HK-2 (cell line): ENCODE measurements around the gene NFASC.

Experiments used
- DNase-seq: peaks from one replicate; pipeline ENCODE4 v3.0.0-alpha.2; 2018; ENCODE audit not compliant: unreplicated experiment

NFASC gene

DNA sequence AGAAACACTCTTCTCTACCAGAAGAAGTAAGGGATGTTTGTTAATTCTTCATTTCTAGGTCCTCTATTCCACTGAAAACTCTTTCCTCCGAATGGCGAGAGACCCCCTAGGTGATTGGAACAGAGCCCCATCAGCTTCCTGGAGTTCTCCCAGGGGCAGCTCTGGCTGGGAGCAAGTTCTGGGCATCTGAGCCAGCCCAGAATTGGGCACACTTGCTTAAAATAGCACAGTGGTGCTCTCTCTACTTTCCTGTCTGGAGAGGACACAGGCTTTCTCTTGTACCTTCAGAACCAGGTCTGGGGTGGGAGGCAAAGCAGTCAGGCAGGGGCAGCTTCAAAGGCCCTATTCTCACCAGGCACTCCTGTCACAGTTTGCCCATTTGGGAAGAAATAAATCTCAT, 89.2 kb downstream of the NFASC start:
- no peak for DNase-seq

DNA sequence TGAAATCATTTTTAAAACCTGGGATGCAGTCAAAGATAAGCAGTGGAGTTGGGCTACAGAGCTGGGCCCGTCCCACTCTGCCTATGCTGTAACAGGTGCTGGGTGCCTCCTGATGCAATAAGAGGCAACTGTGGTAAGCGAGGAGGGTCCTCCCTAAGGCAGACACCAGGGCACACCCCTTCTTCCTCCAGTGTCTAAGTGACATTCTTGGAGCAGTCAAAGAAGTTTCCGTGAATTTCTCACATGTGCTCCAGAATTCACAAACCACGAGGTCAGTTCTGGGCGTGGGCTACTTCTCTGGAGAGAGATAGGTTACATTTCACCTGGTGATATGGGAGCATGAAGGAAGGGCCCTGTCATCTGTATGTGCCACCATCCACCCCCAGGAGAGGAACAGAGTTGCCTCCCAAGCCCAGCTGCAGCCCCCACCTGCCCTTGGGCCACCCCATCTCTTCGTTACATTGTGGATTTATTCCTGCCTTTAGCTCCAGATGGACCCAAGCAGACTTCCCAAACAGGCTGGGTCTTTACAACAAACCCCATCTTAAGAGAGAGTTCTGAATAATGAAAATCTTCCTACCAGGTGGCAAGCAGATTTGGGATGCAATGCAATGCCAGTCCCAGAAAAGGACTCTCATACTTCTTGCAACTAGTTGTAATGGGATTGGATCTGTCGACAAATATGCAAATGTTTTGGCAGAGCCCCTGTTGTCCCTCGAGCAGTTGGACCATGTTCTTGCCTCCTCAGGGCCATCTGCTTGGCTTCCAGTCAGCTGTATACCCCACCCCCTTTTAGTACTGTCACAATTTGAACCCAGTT, 89.9 kb downstream of the NFASC start:
- DNase-seq, result no peak

DNA sequence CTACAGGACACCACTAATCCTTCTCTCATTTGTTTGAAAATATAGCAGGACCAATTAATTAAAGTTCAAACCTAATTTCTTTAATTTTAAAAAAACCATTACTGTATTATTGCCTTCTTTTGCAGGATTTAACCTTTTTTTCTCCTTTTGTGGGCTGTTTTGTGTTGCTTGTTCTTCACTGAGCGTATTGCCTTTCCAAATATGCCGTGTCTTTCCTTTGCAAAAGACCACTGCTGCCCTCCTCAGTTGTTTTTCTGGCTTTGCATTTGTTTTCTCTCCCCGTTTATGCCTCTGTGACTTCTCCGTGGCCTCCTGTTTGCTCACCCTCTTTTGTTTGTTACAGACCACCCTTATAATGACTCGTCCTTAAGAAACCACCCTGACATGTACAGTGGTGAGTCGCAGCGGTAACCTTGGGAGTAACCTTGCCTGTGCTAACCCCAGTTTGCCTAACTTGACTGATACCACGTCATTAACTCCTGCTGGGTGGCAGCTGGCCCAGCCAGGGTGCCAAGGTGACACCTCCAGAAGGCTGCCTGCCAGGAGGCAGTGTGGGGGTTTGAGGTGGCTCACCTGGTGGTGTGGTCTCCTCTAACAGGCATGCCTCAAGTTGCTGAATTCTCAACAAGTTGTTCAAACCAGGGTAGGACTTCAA, 91.2 kb downstream of the NFASC start:
- DNase-seq, result no peak

DNA sequence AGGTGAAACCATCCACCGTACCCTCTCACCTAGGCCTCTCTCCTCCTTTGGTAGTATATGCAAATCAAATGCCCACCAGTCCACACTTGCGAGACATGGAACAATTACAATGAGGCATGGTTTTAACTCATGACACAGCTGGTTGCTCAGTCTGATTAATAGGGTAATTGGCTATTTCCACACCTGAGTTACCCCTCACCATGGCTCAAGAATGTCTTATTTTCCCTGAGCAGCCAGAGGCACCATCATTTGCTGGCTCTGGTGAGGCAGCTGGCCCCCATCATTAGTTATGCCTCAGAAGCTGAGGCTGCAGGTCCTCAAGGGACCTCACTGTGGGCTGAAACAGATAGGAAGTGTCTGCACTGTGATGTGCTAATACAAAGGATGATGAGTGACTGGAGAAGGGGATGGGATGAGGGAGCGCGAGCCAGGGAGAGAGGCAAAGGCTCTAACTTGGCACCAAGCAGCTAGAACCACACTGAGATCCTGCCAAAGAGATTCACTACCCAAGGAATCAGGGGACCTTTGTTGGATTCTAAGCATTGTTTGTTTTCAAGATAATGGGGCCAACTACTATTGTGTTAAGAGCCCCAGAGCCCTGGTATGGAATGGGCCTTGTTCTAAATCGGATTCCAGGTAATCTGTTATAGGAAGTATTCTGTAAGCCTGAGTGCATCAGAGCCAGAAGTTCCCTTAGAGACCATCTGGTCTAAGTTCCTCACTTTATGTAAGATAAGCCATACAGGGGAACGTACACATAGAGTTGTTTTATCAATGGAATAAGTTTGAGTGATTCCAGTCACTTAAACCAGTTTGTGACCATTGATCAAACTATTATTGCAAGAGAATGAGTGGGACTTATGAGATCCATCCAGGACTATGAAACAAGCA, 92.3 kb downstream of the NFASC start:
- DNase-seq, result no peak

DNA sequence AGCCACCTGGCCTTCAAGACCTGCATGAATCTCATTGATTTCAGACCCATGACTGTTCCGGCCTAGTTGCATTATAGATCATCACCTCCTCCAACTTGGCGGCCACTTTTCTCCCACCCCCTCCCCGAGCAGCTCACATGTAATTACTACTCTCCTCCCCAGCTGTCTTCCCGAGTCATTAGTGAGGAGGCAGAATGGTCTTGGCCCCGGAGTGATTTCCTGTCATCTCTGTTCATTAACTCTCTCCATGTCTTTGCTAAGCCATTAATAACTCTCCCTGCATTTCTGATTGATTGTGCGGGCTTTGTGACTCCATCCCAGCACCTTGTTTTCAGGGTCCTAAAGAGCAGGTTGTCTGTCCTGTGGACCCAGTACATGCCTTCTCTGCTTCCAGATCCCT, 96.8 kb downstream of the NFASC start:
- no peak for DNase-seq

DNA sequence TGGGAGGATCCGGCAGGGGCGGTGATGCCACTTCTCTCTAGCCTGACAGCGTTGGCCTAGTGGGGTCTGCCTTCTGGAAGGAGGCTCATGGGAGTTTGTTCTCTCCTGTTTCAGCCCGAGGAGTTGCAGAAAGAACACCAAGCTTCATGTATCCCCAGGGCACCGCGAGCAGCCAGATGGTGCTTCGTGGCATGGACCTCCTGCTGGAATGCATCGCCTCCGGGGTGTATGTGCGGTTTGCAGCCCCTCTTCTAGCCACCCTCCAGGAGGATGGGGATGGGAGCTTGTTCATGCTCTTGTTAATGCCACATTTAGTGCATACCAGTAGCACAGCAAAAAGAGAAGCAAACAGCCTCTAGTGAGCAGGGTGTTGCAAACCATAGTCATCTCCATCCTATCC, 97.5 kb downstream of the NFASC start:
- no peak for DNase-seq

DNA sequence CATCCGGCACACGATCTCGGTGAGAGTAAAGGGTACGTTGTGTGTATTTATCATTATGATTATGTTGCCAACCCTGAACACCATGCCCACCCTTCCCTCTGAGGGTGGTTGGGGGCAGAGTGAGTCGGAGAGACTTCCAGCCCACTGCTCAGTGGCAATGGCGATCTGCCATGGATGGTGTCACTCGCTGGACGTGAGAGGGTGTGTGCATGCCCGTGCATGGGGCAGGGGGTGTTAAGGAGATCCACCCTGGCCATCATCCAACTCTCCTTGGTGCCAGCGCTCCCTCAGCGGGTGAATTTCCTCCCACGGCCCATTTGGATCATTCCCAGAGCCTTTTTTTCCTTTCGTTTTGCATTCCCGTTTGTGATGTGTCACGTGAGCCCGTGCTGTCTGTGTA, 98.3 kb downstream of the NFASC start:
- DNase-seq, result no peak

DNA sequence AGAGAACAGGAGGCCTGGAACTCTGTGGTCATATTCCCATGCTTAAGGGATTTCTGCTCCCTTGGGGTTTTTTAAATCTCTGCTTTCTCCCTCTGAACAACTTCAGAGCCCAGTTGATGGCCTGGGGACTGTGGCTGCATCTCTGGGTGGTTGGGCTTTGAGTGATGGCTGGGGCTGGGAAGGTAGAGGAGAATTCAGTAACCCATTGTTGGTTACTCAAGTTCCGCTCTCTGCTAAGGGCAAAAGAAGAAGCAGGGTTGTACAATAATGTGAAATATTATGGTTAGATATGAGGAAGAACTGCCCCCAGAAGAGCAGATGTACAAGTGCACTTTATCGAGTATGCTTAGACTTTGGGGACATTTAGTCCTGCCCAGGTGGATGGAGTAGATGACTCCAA, 100.3 kb downstream of the NFASC start:
- DNase-seq, result no peak

DNA sequence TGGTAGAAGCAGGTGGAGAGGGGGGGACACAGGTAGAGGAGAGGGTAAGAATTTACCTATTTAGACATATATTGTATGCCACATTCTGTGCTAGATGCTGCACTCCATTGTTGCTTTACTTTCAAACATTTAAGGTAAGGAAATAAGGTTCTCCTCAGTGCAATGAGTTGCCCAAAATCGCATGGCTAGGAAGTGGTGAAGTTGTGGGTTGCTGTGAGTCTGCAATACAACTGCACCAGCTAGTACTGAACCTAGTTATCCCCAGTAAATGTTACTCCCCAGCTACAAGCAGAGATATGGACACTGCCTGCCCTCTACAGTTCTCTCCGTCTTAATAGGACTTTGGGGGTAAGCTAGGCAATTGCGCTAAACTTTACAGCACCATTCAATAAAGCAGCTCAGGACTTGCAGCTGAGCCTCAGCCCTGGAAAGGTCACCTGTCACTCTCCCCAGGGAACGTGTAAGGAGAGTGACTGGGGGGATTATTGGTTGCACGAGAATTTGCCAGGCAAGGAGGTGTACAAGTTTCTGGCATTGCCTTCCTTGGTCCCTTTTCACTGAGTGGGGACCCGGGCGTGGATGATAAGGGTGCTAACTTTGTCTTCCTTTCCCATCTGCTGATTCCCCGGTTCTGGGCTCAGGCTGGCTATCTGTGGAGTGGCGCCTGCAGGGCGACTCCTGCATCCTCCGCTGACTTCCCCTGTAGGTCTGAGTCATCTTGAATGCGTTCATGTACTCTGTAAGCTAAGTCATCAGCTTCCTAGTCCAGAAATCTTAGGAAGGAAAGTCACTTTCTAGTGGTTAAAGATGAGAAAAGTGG, 101.1 kb downstream of the NFASC start:
- DNase-seq, result peak; percentile 41

DNA sequence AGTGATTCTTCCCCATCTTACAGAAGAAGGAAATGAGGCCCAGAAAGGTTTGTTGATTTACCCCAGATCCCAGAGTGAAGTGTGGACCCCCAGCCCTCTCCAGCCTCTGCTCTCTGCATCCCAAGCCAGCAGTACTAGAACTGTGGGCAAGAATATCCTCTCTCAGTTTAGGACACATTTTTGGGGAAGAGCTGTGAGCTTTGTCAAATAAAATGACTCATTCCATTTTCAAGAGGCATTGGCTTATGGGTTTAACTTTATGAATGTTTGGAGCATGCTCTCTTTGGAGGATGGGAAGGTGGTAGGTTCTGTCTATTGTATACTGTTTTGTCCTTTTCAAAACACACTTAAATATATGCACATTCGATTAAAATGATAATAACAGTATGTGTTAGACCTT, 101.8 kb downstream of the NFASC start:
- no peak for DNase-seq

DNA sequence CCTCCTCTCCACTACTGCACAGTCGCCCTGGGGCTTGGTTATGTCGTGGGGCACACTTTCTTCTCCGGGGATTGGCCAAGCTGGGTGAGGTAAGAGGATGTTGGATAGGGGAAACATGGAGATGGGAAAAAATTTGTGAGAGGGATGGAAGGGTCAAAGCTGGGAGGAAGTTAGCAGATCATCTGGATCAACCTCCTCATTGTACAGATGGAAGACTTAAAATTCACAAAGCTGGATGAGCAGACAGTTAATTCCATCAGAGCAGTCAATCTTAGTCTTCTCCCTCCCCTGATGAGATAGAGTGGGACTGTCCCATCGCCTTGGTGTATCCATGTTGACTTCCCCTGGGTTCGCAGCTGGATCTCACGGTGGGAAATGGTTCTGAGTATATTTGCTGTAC, 102.8 kb downstream of the NFASC start:
- no peak for DNase-seq

DNA sequence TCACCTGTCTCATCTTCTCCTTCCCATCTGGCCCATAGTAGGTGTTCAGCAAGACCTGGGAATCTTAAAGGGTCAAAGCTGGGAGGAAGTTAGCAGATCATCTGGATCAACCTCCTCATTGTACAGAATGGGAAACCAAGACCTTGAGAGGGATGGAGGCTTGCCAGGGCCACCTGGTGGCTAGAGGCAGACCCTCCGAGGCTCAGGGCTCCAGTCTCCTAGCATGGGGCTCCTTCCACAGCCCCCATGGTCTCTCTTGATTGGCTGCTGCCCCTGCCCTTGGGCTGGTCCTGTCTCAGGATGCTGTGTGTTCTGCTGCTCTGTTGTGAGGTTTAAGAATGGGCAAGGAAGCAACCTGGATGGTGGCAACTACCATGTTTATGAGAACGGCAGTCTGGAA, 103.7 kb downstream of the NFASC start:
- DNase-seq, result no peak

DNA sequence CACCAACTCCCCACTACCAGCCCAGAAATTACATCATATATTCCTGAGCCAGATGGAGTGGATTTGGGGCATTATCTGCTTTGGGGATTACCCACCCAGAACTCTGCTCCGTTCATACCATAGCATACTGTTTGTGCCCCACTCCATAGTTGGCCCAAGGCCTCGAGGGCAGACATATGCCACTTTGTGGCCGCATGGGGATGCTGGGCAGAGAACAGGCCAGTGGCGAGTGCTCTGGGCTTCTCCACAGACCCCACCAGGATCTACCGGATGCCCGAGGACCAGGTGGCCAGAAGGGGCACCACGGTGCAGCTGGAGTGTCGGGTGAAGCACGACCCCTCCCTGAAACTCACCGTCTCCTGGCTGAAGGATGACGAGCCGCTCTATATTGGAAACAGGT, 104.4 kb downstream of the NFASC start:
- no peak for DNase-seq

DNA sequence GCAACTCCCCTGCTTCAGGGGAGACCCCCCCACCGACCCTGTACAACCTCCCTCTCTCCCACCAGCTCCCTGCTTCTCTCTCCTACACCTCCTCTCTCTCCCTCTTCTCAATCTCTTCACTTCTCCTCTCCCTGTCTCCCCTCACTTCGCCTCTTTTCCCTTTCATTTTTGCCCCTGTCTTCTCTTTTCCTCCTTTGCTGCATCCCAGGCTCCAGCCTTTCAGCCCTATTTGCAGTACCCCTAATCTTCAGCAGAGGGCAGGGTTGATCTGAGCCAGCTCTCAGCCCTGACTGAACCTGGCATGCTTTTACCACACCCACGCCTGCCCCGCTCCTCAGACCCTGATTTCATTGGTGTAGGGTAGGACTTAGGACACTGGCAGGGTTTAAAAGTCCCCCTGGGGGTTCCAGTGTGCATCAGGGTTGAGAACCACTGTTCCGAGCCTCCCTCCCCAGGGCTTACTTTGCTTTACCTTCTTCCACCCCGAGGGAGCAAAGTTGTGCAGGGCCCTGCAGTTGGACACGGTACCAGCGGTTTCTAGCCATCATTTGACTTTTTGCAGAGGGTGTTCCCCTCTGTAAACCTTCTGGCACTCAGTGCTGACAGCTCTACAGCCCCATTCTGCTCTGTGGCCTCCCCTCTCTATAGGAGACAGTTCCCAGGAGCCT, 105.0 kb downstream of the NFASC start:
- peak; percentile 64 for DNase-seq

DNA sequence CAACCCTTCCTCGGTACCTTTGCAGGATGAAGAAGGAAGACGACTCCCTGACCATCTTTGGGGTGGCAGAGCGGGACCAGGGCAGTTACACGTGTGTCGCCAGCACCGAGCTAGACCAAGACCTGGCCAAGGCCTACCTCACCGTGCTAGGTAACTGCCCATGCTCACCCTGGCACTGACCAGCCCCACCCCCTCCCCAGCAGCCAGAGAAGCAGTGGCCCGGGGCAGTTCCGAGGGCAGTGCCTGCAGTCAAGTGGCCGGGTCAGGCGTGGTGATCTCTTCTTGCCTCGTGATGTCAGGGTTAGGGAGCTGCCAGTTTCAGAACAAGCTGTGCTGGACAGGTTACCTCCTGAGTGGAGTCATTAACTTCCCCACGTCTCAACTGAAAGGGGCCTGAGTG, 106.0 kb downstream of the NFASC start:
- DNase-seq, result no peak

DNA sequence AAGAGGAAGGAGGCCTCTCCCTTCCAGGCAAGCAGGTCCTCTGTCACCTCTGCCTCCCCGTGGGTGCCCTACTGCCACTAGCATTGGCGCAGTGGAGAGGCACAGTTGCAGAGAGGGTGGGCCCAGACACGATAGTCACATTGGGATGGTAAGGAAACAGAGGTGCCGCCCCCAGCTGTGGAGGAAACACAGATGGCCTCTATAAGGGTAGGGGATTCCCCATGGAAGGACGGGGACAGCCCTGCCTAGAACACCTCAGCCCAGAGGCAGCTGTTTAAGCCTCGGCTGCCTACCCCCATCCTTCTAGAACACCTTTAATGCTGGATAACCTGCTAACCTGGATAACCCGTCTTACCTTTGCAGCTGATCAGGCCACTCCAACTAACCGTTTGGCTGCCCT, 106.7 kb downstream of the NFASC start:
- DNase-seq, result no peak

DNA sequence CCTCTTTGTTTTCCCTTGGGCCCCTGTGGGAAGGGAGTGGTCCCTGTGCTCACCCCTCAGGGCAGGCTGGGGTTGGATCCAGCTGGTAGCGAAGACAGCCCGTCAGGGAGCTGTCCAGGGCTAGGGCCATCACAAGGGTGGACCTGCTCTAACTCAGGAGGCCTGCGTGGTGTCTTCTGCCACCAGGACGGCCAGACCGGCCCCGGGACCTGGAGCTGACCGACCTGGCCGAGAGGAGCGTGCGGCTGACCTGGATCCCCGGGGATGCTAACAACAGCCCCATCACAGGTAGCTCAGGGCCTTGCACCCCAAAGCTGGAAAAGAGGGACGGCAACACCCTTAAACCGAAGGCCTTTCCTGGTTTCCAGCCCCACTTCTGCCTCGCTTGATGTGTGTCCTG, 108.1 kb downstream of the NFASC start:
- DNase-seq, result no peak

DNA sequence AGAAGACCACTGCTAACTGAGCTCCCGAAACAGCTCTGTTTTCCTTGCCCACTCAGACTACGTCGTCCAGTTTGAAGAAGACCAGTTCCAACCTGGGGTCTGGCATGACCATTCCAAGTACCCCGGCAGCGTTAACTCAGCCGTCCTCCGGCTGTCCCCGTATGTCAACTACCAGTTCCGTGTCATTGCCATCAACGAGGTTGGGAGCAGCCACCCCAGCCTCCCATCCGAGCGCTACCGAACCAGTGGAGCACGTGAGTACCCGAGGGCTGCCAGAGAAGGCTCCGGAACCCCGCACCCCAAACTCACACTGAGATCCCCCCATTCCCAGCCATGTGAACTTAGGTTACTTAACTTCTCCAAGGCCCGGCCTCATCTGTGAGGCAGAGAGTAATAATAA, 108.6 kb downstream of the NFASC start:
- DNase-seq, result no peak

DNA sequence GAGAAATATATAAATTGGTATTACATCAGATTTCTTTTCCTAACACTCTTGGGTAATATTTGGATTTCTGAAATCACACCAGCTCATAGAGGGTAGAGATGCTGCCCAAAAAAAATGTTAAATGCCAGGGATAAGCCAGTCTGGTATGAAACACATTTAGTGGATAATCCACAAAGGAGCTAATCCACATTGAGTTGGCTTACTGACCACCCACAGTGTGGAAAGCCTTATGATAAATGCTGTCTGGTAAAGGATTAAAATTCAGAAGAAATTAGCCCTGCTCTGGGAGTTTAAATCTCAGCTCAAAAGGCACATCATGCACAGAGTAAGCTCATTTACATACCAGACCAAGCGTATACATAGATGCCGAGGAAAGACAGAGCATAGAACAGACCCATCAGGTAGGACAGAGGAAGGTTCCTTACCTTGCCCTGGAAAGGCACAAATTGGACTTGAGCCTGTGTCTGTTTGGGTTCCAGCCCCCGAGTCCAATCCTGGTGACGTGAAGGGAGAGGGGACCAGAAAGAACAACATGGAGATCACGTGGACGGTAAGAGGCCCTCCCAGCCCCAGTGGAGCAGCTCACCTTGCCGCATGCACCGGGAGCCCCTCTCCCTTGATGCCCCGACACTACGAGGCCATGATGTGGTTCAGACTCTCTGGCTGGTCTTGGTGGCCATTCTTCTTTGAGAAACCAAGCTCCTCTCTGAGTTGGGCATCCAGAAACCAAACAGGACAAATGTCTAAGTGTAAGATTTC, 109.4 kb downstream of the NFASC start:
- DNase-seq, result no peak

DNA sequence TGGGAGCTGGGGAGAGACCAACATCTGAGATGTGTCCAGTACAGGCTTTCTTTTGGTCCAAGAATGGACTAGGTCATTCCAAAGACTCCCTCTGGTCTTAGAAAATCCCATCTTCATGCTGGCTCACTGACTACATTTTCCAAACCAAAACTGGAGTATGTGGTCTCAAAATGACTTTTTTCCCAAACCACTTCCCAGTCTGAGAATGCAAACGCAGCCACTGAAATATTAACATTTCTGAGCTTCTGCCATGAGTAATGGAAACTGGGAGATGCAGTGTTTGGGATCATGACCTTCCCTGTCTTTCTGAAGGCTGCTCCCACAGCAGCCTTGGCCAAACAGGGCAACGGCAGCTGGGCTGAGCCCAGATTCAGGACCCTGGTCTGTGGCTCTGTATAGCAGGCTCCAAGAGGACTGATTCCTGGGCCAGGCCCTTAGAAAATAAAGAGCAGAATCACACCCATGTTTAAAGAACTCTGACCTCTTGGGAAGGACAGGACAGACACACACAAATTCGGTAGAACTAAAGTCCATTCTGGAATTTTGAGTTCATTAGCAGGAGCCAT, 110.3 kb downstream of the NFASC start:
- DNase-seq, result no peak
